Motor neuron (in vitro differentiated cells): ENCODE results near the gene RAB7A. TPM values are rescaled to one million over a fixed set of nuclear protein-coding genes. Genes with fewer than 3 reads are reported as not detected.
"Not testable (repeated sequence)": the region's sequence is repeated elsewhere in the genome, so short reads cannot be mapped to it uniquely, and the experiment has no call there.

ENCODE experiments used
- ATAC-seq, 8 experiments: fragments of 200-7000 bp; cut with Tn5 transposase; replicated peaks in 6 of 8; 2 replicates each; pipeline ENCODE4 v1.8.0; 2021; ENCODE audit warnings: mild to moderate bottlenecking in 8 of 8, moderate library complexity in 8 of 8
- H3K27ac ChIP-seq, 2 donors: fragments of 250-450 bp; sonication (Bioruptor Pico); 2 replicates each; pipeline ENCODE4 v1.9.0; 2021; ENCODE audit warnings: antibody characterized with exemption in 2 of 2, mild to moderate bottlenecking in 2 of 2, moderate library complexity in 1 of 2
- H3K4me1 ChIP-seq, 2 donors: fragments of 250-450 bp; sonication (Bioruptor Pico); replicated peaks in 1 of 2; 2 replicates each; pipeline ENCODE4 v1.6.1; 2021; ENCODE audit warnings: antibody characterized with exemption in 2 of 2, mild to moderate bottlenecking in 2 of 2, moderate library complexity in 1 of 2
- H3K4me3 ChIP-seq, 5 donors: fragments of 250-450 bp; sonication (Bioruptor Pico); 2 replicates each; pipeline ENCODE4 v1.9.0; 2021; ENCODE audit warnings: antibody characterized with exemption in 5 of 5, mild to moderate bottlenecking in 5 of 5, moderate library complexity in 4 of 5
- WGBS, 10 experiments: fragments of 450-650 bp; shearing (Covaris generic); methylation state at CpG; one replicate each; pipeline ENCODE4 v1.0.0; 2022; 5-methylcytosine and 5-hydroxymethylcytosine counted together
- in situ Hi-C, 9 experiments: fragments of 400-800 bp; cut with MboI; loops; one replicate each; pipeline ENCODE4 v1.15.0; 2021; ENCODE audit warnings: low sequenced_read_pairs in 9 of 9, low pct_unique_long_range_greater_than_20kb in 2 of 9; ENCODE audit not compliant: unreplicated experiment in 9 of 9
- total RNA-seq, 8 experiments: library from RNA; unstranded; fragments of 300-600 nt; gene quantifications; 2 replicates each; pipeline versions ENCODE4 v1.2.3 to v1.2.4, GENCODE V29; 2022

RAB7A gene
- total RNA-seq, 8 experiments from 2014 or later: 33.4 to 133 (median 65.4) TPM

GRCh38 chr3:128773189-128773588 is 47.2 kb downstream of the RAB7A start:
- in situ Hi-C loops, H3K27ac ChIP-seq, H3K4me3 ChIP-seq, H3K4me1 ChIP-seq, ATAC-seq: not testable (repeated sequence)
- no CpG with 5 or more reads among the region's 31 CpGs for WGBS, 10 experiments

GRCh38 chr3:128773592-128773991 is 47.6 kb downstream of the RAB7A start:
- ATAC-seq, H3K4me1 ChIP-seq, in situ Hi-C loops, H3K4me3 ChIP-seq, H3K27ac ChIP-seq: not testable (repeated sequence)
- 67 to 100% (median 80%) methylated on average over 1 of the region's 6 CpGs; no CpG with 5 or more reads in 7 of the 10 experiments for WGBS, 10 experiments

GRCh38 chr3:128775241-128775640 is 49.3 kb downstream of the RAB7A start:
- in situ Hi-C loops: loop anchor here in 1 of 9 experiments (25.0 kb wide), 1 partner anchor 88 kb away; no protein-coding TSS in a partner anchor
- H3K4me3 ChIP-seq: no peak overlapping the region
- no peak for ATAC-seq
- H3K4me1 ChIP-seq: no peaks in the 10 kb centered on the region
- WGBS, 10 experiments: 79 to 100% (median 100%) methylated on average over 1 to 3 of the region's 3 CpGs; no CpG with 5 or more reads in 3 of the 10 experiments
- no peak overlapping the region for H3K27ac ChIP-seq

GRCh38 chr3:128775906-128776542 is 50.0 kb downstream of the RAB7A start:
- no peak overlapping the region for H3K4me3 ChIP-seq
- H3K4me1 ChIP-seq: no peaks in the 10 kb centered on the region
- in situ Hi-C loops: loop anchor here in 1 of 9 experiments (25.0 kb wide), 1 partner anchor 89 kb away; no protein-coding TSS in a partner anchor
- no peak overlapping the region for H3K27ac ChIP-seq
- no peak for ATAC-seq
- WGBS, 10 experiments: 40 to 100% (median 92%) methylated on average over 1 to 3 of the region's 3 CpGs; no CpG with 5 or more reads in 2 of the 10 experiments

- Histone ChIP-seq H3K27ac (no peak overlapping the region), H3K4me1 (no peaks in the 10 kb centered on the region), H3K4me3 (no peak overlapping the region)
- in situ Hi-C loops: loop anchor here in 1 of 9 experiments (25.0 kb wide), 1 partner anchor 93 kb away; no protein-coding TSS in a partner anchor
- 80 to 100% (median 100%) methylated on average over 1 of the region's 1 CpG; no CpG with 5 or more reads in 4 of the 10 experiments for WGBS, 10 experiments
- no peak for ATAC-seq
These were observed 54.3 kb downstream of the RAB7A start for GRCh38 chr3:128780101-128780837.

GRCh38 chr3:128781164-128781563 is 55.2 kb downstream of the RAB7A start:
- in situ Hi-C loops: loop anchor here in 1 of 9 experiments (25.0 kb wide), 1 partner anchor 94 kb away; no protein-coding TSS in a partner anchor
- no peak overlapping the region for H3K4me3 ChIP-seq
- no peak overlapping the region for H3K27ac ChIP-seq
- H3K4me1 ChIP-seq: no peaks in the 10 kb centered on the region
- ATAC-seq: no peak
- WGBS, 10 experiments: 100% methylated on average over 1 of the region's 1 CpG; no CpG with 5 or more reads in 9 of the 10 experiments

GRCh38 chr3:128782282-128783146 is 56.5 kb downstream of the RAB7A start:
- no peaks in the 10 kb centered on the region for H3K4me1 ChIP-seq
- WGBS, 10 experiments: 89 to 100% (median 100%) methylated on average over 1 to 4 of the region's 5 CpGs; no CpG with 5 or more reads in 2 of the 10 experiments
- H3K4me3 ChIP-seq: no peak overlapping the region
- in situ Hi-C loops: loop anchor here in 1 of 9 experiments (25.0 kb wide), 1 partner anchor 95 kb away; no protein-coding TSS in a partner anchor
- H3K27ac ChIP-seq: no peak overlapping the region
- ATAC-seq: no peak

GRCh38 chr3:128783774-128784173 is 57.8 kb downstream of the RAB7A start:
- in situ Hi-C loops: loop anchor here in 1 of 9 experiments (25.0 kb wide), 1 partner anchor 96 kb away; no protein-coding TSS in a partner anchor
- Histone ChIP-seq H3K4me1 (no peaks in the 10 kb centered on the region), H3K4me3 (no peak overlapping the region), H3K27ac (no peak overlapping the region)
- ATAC-seq: no peak
- 70 to 95% (median 89%) methylated on average over 2 to 4 of the region's 4 CpGs; no CpG with 5 or more reads in 3 of the 10 experiments for WGBS, 10 experiments

GRCh38 chr3:128784232-128784631 is 58.2 kb downstream of the RAB7A start:
- peak in 7 of 8 experiments; percentile 20 to 97 (median 83) for ATAC-seq
- H3K27ac ChIP-seq: no peak overlapping the region
- WGBS, 10 experiments: 34 to 100% (median 77%) methylated on average over 1 to 7 of the region's 7 CpGs; no CpG with 5 or more reads in 1 of the 10 experiments
- no peaks in the 10 kb centered on the region for H3K4me1 ChIP-seq
- in situ Hi-C loops: loop anchor here in 1 of 9 experiments (25.0 kb wide), 1 partner anchor 97 kb away; no protein-coding TSS in a partner anchor
- no peak overlapping the region for H3K4me3 ChIP-seq

- in situ Hi-C loops: loop anchor here in 1 of 9 experiments (25.0 kb wide), 1 partner anchor 98 kb away; no protein-coding TSS in a partner anchor
- no peak for ATAC-seq
- Histone ChIP-seq H3K27ac (no peak overlapping the region), H3K4me1 (no peaks in the 10 kb centered on the region), H3K4me3 (no peak overlapping the region)
- WGBS, 10 experiments: 80 to 100% (median 100%) methylated on average over 1 to 3 of the region's 3 CpGs; no CpG with 5 or more reads in 4 of the 10 experiments
These were observed 58.9 kb downstream of the RAB7A start for GRCh38 chr3:128784843-128785242.

- Histone ChIP-seq H3K4me3 (no peak overlapping the region), H3K27ac (no peak overlapping the region), H3K4me1 (no peaks in the 10 kb centered on the region)
- in situ Hi-C loops: loop anchor here in 1 of 9 experiments (25.0 kb wide), 1 partner anchor 99 kb away; no protein-coding TSS in a partner anchor
- WGBS, 10 experiments: 4 to 100% (median 78%) methylated on average over 1 to 3 of the region's 3 CpGs; no CpG with 5 or more reads in 2 of the 10 experiments
- ATAC-seq: no peak
These were observed 60.5 kb downstream of the RAB7A start for GRCh38 chr3:128786434-128787020.
